ENCODE data around the gene MMP15. TPM values are rescaled to one million over a fixed set of nuclear protein-coding genes. Genes with fewer than 3 reads are reported as not detected.

Gene MMP15
- polyA plus RNA-seq, 1 donor (not counting 4 experiments of a cell fraction or from before 2014, with no cell fraction given): 3.7 TPM

DNA sequence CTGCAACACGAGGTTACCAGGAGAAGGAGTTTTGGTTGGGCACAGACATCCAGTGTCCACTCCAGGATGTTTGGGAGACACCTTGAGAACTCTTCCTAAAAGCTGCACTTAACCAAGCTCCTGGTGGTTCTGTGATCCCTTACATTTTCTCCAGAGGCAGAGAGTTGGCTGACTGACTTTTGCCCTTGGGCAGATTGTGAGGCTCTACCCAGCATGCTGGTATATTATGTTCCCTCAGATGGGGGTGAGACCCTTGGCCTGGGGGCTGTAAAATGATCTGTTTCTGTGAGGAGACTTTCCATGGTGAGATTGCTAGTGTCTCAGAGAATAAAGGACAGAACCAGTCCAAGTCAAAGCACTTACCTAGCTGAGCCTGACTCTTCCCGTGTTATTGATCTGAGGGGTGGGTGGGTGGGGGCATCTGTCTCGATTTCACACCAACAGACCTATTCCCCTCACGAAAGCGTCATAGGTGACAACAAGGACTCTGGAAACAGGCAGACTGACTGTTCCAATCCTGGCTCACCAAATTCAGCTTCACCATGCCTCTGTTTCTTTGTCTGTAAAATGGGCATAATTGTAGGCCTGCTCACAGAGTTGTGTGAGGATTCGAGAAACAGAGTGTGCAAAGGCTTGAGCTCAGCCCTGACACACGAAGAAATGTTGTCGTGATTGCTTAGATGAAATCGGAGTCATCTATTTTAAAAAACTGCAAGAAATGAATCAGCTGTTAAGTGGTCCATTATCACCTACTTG lies 12.2 kb upstream of the MMP15 start:
- no peak for DNase-seq (ENCODE audit: low read depth, low spot score)
- FAIRE-seq: no peak
- H3K4me3 ChIP-seq (ENCODE audit: control insufficient read depth in 2 of 3, extremely low read depth in 1 of 3, insufficient read depth in 2 of 3, low read depth in 1 of 3, low read length in 3 of 3): no peak overlapping the region
- H3K27me3 ChIP-seq (ENCODE audit: control insufficient read depth, extremely low read depth, insufficient read depth, low read length): no peaks in the 10 kb centered on the region
- H3K4me1 ChIP-seq (ENCODE audit: control insufficient read depth, extremely low read depth, insufficient read depth, low read length): no peaks in the 10 kb centered on the region
- no peak overlapping the region for H2AFZ ChIP-seq (ENCODE audit: control insufficient read depth, low read length)
- H3K9me1 ChIP-seq (ENCODE audit: control insufficient read depth, extremely low read depth, insufficient read depth, low read length): peaks cover 3% of the 10 kb centered on the region
- H4K20me1 ChIP-seq (ENCODE audit: control insufficient read depth, extremely low read depth, insufficient read depth, low read length): peaks cover 2% of the 10 kb centered on the region
- TF ChIP-seq, protein P1, sequence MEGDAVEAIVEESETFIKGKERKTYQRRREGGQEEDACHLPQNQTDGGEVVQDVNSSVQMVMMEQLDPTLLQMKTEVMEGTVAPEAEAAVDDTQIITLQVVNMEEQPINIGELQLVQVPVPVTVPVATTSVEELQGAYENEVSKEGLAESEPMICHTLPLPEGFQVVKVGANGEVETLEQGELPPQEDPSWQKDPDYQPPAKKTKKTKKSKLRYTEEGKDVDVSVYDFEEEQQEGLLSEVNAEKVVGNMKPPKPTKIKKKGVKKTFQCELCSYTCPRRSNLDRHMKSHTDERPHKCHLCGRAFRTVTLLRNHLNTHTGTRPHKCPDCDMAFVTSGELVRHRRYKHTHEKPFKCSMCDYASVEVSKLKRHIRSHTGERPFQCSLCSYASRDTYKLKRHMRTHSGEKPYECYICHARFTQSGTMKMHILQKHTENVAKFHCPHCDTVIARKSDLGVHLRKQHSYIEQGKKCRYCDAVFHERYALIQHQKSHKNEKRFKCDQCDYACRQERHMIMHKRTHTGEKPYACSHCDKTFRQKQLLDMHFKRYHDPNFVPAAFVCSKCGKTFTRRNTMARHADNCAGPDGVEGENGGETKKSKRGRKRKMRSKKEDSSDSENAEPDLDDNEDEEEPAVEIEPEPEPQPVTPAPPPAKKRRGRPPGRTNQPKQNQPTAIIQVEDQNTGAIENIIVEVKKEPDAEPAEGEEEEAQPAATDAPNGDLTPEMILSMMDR (optimal IDR thresholded peaks at IDR 0.05 in 1 of 3, IDR thresholded peaks at IDR 0.05 in 1 of 3, conservative IDR thresholded peaks at IDR 0.05 in 1 of 3; ENCODE audit: extremely low read depth in 1 of 3, insufficient read depth in 2 of 3, low read length in 3 of 3): no peak
- TF ChIP-seq EZH2 (IDR thresholded peaks at IDR 0.05; ENCODE audit: low read length): no peak
- no peak overlapping the region for H3K27ac ChIP-seq (ENCODE audit: control insufficient read depth, insufficient read depth, low read length)
- H3K4me2 ChIP-seq (ENCODE audit: control insufficient read depth, extremely low read depth, insufficient read depth, low read depth, low read length): no peak overlapping the region
- peaks cover 19 to 30% of the 10 kb centered on the region in 2 experiments for H3K36me3 ChIP-seq (ENCODE audit: control insufficient read depth in 2 of 2, extremely low read depth in 1 of 2, insufficient read depth in 2 of 2, low read length in 2 of 2)
- dilution Hi-C loops (cut with MboI; ENCODE audit: extremely low pct_ligation_motif_present, low sequenced_read_pairs): no loop called here
- H3K9ac ChIP-seq (ENCODE audit: control insufficient read depth, extremely low read depth, insufficient read depth, low read length): no peak overlapping the region
- H3K9me3 ChIP-seq (ENCODE audit: control insufficient read depth, low read depth, low read length): no peaks in the 10 kb centered on the region
- peaks cover 4% of the 10 kb centered on the region for H3K79me2 ChIP-seq (ENCODE audit: control insufficient read depth, insufficient read depth, low read length)

GRCh38 chr16:58016840-58017446 lies 8.6 kb upstream of the MMP15 start:
- Histone ChIP-seq H2AFZ (ENCODE audit: control insufficient read depth, low read length) (no peak overlapping the region), H3K9me1 (ENCODE audit: control insufficient read depth, extremely low read depth, insufficient read depth, low read length) (peaks cover 3% of the 10 kb centered on the region), H3K4me3 (ENCODE audit: control insufficient read depth in 2 of 3, extremely low read depth in 1 of 3, insufficient read depth in 2 of 3, low read depth in 1 of 3, low read length in 3 of 3) (no peak overlapping the region), H3K9me3 (ENCODE audit: control insufficient read depth, low read depth, low read length) (no peaks in the 10 kb centered on the region), H4K20me1 (ENCODE audit: control insufficient read depth, extremely low read depth, insufficient read depth, low read length) (peaks cover 2% of the 10 kb centered on the region), H3K9ac (ENCODE audit: control insufficient read depth, extremely low read depth, insufficient read depth, low read length) (no peak overlapping the region), H3K4me2 (ENCODE audit: control insufficient read depth, extremely low read depth, insufficient read depth, low read depth, low read length) (no peak overlapping the region), H3K36me3 (ENCODE audit: control insufficient read depth in 2 of 2, extremely low read depth in 1 of 2, insufficient read depth in 2 of 2, low read length in 2 of 2) (peaks cover 25 to 26% of the 10 kb centered on the region in 2 experiments), H3K79me2 (ENCODE audit: control insufficient read depth, insufficient read depth, low read length) (no peaks in the 10 kb centered on the region), H3K4me1 (ENCODE audit: control insufficient read depth, extremely low read depth, insufficient read depth, low read length) (peaks cover 3% of the 10 kb centered on the region), H3K27me3 (ENCODE audit: control insufficient read depth, extremely low read depth, insufficient read depth, low read length) (no peaks in the 10 kb centered on the region), H3K27ac (ENCODE audit: control insufficient read depth, insufficient read depth, low read length) (no peak overlapping the region)
- TF ChIP-seq, protein P1 (optimal IDR thresholded peaks at IDR 0.05 in 1 of 3, IDR thresholded peaks at IDR 0.05 in 1 of 3, conservative IDR thresholded peaks at IDR 0.05 in 1 of 3; ENCODE audit: extremely low read depth in 1 of 3, insufficient read depth in 2 of 3, low read length in 3 of 3): no peak
- no peak for TF ChIP-seq EZH2 (IDR thresholded peaks at IDR 0.05; ENCODE audit: low read length)
- dilution Hi-C loops (cut with MboI; ENCODE audit: extremely low pct_ligation_motif_present, low sequenced_read_pairs): no loop called here
- FAIRE-seq (no peak), DNase-seq (ENCODE audit: low read depth, low spot score) (no peak)

Data from keratinocyte (primary cell).